ENCODE measurements around the gene MEGF10.

The MEGF10 gene

DNA sequence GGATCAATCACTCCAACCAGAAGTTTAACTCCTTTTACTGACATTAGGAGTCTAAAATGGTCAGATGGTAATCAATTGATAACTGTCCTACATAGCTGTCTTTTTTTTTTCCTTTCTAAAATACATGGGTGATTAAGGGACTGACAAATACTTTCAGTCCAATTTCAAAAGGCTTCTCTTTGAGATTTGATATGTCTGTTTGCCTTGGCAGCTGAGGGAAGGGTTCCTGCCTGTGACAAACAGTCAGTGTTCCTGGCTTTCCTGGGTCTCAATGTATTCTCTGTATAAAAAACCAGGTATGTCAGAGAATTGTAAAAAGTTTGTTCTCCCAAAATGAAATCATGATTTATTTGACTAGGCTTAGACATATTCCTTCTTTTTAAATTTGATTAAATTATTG is 84.5 kb downstream of the MEGF10 start:
- FAIRE-seq: no peak

DNA sequence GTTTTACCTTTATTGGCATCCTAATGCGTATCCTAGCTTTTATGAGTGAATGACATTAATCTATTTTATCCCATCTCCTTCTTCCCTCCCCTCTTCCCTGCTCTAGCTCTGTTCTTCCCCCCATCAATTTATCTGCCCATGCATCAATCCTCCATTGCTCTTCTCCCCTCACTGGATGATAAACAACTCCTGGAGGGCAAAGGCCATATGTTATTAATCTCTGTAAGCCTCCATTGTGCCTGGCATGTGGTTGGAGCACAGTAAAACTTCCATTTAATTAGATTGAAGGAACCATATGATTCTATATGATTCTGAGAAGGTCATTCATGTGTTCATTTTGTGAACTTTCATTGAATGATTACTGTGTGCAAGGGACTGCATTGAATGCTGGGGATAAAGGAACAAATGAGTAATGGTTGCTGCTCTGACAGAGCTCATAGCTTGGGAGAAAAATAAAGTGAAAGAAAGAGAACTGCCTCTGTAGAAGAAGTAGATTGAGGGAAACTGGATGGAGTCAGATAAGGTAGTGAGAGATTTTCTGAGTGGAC is 85.0 kb downstream of the MEGF10 start:
- no peak for FAIRE-seq

DNA sequence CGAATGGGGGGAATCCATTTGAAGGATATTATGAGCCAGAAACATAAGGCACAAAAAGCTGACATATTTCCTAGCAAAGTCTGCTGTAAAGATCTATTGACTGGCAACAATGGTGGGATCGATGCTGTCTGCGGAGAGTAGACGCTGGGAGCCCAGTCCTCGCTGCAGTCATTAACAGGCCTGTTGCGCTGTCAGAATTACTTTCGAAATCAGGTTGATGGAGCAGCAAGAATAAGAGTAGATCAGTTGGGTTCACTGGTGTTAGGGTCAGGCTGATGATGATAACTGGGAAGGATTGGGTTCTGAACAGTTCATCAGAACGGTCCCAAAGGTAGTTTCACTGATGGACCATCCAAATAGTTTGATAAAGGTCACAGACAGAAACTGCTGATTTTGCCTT is 87.1 kb downstream of the MEGF10 start:
- FAIRE-seq: no peak

DNA sequence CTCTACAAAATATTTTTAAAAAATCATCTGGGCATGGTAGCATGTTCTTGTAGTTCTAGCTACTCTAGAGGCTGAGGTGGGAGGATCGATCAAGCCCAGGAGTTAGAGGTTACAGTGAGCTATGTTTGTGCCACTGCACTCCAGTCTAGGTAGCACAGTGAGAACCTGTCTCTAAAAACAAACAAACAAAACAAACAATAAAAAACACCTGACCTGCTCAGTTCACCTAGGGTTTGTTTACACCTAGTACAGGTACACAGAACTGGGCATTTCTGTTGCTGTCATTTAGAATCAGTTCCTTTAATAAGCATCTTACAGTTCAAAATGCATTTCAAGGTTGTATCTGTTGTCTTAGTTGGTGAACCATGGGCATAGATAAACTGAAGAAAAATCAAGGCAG is 95.3 kb downstream of the MEGF10 start:
- FAIRE-seq: no peak

DNA sequence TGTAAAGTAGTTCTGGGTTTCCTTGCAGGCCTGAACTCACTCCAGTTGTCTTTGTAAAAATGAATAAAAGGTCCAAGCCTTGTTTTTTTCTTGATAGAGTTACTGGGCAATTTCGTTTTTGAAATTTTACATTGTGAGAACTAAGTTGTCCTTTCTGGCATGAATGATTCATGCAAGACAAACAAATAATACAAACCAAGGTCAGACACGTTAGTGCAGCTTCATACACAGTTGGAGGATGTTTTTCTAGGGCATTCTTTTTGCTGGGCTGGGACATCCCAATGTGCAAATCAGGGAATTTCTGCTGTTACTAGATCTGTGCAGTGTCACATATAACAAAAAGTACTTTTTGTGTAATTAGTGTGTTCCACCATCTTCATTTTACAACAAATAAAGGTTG is 96.0 kb downstream of the MEGF10 start:
- no peak for FAIRE-seq

DNA sequence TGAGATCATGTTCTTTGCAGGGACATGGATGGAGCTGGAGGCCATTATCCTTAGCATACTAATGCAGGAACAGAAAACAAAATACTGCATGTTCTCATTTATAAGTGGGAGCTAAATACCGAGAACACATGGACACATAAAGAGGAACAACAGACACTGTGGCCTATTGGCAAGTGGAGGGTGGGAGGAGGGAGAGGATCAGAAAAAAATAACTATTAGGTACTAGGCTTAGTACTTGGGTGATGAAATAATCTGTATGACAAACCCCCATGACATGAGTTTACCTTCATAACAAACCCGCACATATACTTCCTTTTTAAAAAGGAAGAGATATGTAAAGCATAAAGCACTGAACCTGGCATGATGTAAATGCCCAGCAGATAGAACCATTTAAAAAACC is 99.0 kb downstream of the MEGF10 start:
- no peak for FAIRE-seq

DNA sequence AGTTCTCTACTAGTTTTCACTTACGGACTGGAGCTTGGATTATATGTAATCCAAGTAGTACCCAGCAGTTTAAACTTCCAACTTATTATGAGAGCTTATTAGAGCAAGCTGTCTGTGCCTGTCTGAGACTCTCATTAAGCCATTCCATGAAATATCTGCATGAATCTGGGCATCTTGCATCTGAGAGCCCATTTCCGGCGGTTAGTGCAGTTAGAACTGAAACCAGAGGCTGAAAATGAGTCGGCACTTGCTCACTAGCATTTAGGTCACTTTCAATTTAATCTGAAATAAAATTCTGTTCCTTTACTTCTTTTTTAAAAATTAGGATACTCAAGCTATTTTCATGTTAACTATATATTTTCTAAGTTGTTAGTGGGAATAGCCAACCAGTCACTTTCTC is 102.2 kb downstream of the MEGF10 start:
- no peak for FAIRE-seq

DNA sequence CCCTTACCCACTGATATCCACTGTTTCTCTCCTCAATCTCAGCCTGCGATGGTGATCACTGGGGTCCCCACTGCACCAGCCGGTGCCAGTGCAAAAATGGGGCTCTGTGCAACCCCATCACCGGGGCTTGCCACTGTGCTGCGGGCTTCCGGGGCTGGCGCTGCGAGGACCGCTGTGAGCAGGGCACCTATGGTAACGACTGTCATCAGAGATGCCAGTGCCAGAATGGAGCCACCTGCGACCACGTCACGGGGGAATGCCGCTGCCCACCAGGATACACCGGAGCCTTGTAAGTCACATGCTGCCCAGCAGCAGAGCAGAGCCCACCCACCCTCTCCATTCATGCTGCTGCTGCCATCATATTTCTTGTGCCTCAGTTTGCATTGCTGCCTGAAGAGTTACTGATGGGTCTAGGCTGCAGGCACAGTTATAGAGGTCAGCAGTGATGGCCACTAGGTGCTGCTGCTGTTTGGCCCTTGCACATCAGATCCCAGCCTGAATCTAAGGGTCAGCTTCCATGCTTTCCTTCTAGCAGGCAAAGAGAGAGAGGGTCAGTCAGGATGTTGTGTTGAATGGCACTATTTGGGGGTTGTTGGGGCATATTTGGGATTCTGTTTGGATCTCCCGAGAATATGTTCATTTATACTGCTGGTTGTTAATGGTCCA is 106.0 kb downstream of the MEGF10 start:
- FAIRE-seq: no peak

DNA sequence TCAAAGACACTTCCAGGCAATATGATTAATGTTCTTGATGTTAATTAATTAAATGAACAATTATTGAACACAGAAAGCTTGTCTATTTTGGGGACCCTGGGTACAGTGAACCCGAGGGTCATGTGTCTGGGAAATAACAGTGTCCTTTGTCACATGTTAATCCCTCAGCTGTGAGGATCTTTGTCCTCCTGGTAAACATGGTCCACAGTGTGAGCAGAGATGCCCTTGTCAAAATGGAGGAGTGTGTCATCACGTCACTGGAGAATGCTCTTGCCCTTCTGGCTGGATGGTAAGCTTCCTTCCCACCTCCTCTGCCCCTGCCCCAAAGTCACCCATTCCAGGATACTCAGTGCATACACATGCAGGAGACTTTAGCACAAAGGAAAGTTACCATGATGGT is 107.9 kb downstream of the MEGF10 start:
- no peak for FAIRE-seq

DNA sequence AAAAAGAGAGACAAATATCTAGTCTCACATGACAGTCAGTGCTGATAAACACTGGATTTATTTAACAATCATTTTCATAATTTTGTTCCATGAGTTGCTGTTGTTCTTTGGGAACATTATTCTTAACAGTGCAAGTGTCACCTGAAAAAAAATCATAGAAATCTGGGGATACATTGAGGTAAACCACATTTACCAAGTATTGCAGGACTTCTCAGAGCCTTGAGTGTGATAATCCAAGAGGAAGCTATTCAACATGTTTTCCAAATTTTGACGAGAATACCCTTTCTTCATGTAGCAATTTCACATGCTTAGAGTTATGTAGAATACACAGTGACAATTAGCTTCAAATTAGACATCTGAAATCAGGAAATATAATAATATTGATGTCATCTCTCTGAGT is 108.5 kb downstream of the MEGF10 start:
- no peak for FAIRE-seq

DNA sequence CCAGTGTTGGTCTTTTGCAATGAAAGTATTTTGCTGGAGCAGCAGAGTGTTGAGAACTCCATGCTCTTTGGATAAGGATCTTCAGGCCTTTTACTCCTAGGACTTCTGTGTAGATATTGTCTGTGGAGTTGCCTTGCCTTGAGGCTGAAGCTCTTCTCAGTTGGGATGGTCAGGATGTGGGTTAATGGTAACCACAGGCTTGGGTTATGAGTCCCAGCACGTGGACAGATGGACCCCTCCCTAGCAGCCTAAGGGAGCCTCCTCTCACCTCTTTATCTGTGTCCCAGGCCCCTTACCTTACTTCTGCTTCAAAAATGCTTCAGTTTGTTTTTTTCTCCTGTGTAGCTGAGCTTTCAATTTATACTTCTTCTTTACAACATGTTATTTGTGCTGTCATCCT is 109.9 kb downstream of the MEGF10 start:
- no peak for FAIRE-seq

DNA sequence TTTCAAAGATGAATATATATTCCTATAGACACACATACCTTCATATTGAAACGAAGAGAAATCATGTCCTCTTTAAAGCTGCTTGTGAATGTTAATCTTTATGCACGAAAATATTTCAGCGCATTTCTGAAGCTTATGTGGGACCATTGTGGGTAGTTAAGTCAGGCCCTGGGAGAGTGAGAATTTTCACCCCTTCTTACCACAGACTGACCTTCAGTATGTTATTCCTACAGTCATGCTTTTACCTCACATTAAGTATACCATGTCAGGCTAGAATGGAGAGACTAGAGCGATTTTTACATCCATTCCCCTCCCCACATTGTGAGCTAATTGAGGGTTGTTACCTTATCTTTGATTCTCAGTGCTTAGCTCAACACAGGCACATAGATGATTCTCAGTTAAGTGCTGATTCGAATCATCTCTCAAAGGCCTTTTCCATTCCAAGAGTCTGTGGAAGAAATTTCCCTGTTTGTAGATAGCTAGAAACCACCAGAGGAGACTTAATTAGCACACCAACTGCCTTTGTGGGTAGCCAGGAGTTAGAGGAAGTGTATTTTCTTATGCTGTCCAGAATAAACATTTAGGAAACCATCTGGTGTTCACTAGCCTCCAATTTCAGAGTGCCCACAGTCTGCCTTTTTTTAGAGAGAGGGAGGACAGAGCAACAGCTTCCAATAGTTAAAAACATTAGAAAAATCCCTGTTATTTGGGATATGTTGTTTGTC is 110.5 kb downstream of the MEGF10 start:
- no peak for FAIRE-seq

DNA sequence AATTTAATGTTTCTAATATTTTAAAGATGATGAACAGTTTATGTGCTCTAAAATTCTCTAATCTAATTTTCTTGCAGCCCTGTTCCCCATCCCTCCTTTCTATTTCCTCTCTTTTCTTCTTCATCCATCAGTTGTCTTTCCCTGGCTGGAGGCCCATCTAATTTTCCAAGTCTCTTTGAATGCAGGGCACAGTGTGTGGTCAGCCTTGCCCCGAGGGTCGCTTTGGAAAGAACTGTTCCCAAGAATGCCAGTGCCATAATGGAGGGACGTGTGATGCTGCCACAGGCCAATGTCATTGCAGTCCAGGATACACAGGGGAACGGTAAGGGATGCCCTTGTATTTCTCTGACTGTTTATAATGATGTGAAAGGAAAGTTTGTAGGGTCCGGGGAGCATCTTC is 111.8 kb downstream of the MEGF10 start:
- no peak for FAIRE-seq

DNA sequence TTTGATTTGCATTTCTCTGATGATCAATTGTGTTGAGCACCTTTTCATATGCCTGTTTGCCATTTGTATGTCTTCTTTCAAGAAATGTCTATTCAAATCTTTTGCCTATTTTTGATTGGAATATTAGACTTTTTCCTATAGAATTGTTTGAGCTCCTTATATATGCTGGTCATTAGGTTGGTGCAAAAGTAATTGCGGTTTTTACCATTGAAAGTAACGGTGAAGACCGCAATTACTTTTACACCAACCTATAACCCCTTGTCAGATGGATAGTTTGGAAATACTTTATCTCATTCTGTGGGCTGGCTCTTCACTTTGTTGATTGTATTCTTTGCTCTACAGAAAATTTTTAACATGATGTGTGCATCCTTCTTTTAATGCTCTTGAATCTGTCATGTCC is 113.6 kb downstream of the MEGF10 start:
- FAIRE-seq: no peak

DNA sequence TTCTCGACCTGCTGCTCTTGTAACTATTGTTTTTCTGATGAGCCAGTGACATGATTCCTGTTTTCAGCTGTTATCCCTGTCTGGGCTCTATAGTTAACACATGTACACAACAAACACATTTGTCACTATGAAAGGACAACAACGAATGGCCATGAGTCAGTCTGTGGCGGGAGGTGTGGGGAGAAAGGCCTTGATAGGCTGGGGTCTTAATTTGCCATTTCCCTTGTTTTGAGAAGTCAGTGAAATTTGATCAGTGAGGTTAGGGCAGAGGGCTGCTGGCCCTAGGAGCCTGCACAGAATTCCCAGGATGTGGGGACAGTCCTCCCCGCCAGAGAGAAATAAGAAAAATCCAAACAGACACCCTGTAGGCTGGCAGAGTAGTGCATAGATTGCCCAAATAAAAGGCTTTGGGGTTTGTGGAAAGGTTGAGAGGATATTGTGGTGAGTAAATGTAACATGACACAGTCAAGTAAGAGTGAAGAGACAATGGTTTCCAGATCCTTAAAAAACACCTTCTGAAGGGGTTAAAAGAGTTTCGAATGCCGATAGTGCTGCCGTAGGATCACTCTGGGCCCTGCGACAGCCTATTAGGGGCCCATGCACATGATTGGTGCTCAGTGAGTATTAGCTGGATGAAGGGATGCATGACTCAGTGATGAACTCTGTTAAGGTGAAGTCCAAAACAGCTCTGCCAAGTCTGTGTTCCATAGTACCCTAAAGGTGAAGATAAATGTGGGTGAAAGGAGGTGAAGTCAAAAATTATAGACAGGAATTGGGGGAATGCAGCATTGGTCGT is 115.9 kb downstream of the MEGF10 start:
- no peak for FAIRE-seq

DNA sequence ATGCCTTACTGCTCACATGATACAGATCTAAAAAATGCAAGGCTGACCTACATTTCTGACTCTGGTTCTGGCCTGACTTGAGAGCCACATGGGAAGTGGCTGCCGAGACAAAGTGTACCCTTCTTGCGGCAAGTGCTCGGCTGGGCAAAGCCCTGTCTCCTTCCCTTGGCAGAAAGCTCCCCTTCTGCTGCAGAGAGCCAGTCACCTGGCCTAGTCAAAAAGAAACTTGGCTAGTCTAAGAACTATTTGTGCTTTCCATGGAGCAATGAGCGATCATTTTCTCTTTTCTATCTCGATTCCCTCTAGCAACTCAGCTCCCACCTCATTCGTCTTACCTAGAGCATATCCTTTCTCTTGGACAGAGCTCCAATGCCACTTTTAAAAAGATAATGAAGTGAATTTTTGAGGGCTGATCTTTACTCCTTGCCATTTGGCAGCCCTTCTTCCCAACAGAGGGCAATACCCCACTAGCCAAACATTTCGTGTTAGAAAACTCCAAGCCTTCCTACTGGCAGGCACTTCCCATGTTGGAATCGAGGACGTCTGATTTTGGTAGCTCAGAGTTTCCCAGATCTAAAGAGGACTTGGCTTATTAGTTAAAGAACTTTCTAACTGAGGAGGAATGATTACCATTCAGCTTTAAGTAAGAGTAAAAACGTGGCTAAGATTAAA is 118.8 kb downstream of the MEGF10 start:
- no peak for FAIRE-seq

DNA sequence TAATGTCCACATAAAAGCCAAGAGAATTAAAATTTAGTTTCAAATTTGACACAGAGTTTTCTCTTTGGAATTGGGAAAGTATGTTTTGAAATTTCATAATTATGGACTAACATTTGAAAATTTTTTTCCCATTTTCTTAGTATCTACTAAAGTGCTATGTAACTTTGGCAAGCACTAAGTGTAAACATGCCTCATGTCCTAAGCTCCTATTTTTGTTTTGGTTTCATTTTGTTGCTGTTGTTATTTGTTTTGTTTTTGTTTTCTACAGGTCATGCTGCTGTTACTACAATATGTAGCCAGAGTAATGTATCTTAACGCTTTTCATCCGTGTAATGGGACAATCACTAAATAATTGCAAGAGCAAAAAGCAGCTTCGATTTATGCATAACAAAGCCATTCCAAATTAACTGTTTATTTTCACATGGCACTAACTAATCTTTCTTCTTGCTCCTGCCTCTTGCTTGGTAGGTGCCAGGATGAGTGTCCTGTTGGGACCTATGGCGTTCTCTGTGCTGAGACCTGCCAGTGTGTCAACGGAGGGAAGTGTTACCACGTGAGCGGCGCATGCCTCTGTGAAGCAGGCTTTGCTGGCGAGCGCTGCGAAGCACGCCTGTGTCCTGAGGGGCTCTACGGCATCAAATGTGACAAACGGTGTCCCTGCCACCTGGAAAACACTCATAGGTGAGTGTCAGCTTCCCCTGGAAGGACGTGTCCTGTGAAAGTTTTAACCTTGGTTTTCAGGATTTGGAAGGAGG is 119.5 kb downstream of the MEGF10 start:
- FAIRE-seq: no peak

DNA sequence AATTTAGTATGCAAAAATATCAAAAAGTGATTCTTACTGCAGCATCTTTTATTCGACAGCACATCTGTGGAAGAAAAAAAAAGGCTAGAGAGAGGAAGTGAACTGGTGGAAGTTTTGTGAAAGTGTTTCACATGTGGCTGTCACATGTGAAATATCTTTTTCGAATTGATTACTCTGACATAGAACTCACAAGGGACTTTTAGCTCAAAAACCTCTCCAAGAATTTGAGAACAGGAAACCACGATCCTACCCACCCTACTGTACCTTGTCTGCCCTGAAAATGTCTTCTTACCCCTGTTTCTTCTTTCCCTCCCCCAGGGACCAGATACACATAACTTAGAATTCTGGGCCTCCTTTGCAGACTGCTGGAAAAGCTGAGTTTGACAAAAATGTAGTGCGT is 120.4 kb downstream of the MEGF10 start:
- FAIRE-seq: no peak

DNA sequence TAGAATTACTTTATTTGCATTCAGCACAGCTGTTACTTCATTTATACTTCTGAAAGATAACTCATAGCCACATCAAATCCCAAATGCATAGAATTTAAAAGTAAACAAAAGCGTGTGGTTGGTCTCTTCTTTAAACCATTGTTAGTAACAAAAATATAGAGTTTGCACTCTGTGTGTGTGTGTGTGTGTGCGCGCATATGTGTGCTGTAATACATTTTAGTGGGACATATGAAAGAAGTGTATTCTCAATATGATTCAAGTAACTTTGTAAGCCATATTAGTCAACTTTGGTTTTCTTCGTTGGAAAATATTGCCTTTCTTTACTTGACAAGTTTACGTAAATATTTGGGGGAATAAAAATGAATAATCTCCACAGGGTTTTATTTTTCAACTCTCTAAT is 120.8 kb downstream of the MEGF10 start:
- FAIRE-seq: no peak

DNA sequence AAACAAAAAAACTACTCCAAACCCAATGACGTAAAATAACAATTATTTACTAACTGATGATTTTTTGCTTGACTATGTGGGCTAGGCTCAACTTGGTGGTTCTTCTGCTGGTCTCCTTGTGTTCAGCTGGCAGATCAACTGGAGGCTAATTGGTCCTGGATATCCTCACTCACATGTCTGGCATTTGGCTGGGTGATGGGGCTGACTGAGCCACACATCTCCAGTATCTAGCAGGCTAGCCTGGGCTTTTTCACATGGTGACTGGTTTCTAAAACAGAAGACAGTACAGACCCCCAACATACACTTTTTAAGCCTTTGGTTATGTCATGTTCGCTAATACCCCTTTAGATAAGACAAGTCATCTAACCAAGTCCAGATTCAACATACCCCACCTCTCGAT is 122.1 kb downstream of the MEGF10 start:
- FAIRE-seq: no peak

DNA sequence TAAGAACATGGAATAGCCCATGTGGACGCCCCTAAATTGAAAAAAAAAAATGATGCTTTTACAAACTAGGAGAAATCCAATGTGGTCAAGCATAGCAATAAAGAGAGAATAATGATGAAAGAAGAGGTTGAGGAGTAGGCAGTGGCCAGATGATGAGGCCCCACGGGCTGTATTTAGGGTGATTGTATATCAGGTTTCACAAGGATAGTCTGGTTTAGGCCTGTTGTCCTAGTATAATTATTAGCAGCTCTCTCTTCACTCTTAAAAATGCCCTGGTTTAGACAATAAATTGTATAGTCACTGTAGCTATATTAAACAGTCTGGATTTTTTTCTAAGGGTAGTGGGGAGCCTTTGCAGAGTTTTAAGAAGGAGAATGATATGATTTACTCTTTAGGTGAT is 124.4 kb downstream of the MEGF10 start:
- no peak for FAIRE-seq

DNA sequence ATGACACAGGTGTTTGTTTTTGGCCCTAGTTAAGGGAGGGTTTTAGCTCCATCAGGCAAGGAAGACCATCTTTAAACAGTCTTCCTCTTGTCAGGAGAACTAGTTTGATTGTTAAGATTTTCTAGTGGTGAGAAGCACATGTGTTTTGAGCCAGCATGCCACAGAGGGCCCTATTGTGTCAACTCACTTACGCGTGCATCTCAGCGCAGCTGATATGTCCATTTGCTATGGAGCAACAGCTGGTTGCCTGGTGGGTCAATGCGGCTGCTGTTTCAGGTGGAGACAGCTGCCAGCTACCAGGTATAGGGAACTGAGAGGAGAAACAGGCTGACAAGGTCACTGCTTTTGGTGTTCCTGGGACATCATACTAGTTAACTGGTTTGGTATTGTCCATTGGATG is 126.3 kb downstream of the MEGF10 start:
- FAIRE-seq: no peak
